GM18502 (cell line): ENCODE results near the gene TUBB4B.
"Not testable (repeated sequence)": the region's sequence is repeated elsewhere in the genome, so short reads cannot be mapped to it uniquely, and the experiment has no call there.

Experiments used
- ATAC-seq: cut with Tn5 transposase; IDR thresholded peaks from one replicate; pipeline ENCODE4 v1.9.1; 2021; ENCODE audit warnings: mild to moderate bottlenecking; ENCODE audit not compliant: unreplicated experiment, poor library complexity

Gene TUBB4B

GRCh38 chr9:137250329-137251193 is 9.5 kb downstream of the TUBB4B start:
- ATAC-seq = no peak

- ATAC-seq = no peak
Observed at GRCh38 chr9:137251194-137251461, 10.0 kb downstream of the TUBB4B start, which contains the start of gene STPG3. Gene STPG3, plus strand, starts transcription at chr9:137251286. Its CDS starts 1 bp downstream, at chr9:137251287.

GRCh38 chr9:137251490-137252268 is 10.6 kb downstream of the TUBB4B start:
- ATAC-seq = no peak

- no peak for ATAC-seq
Observed at GRCh38 chr9:137252555-137253506, 11.7 kb downstream of the TUBB4B start.

GRCh38 chr9:137253717-137254623 is 12.9 kb downstream of the TUBB4B start:
- ATAC-seq = no peak

GRCh38 chr9:137254624-137255447 is 13.7 kb downstream of the TUBB4B start, which contains the start of gene NELFB:
Gene NELFB, plus strand, starts transcription at chr9:137255327.
- peak; percentile 80 for ATAC-seq

GRCh38 chr9:137255448-137256114 is 14.5 kb downstream of the TUBB4B start:
- ATAC-seq = peak; percentile 26

- ATAC-seq = no peak
Observed at GRCh38 chr9:137256362-137256761, 15.3 kb downstream of the TUBB4B start.

- no peak for ATAC-seq
Observed at GRCh38 chr9:137256856-137257255, 15.8 kb downstream of the TUBB4B start.

GRCh38 chr9:137262173-137262908 is 21.3 kb downstream of the TUBB4B start:
- not testable (repeated sequence) for ATAC-seq

- no peak for ATAC-seq
Observed at GRCh38 chr9:137262909-137263285, 21.8 kb downstream of the TUBB4B start.

- no peak for ATAC-seq
Observed at GRCh38 chr9:137263506-137263905, 22.4 kb downstream of the TUBB4B start.

GRCh38 chr9:137264067-137264466 is 23.0 kb downstream of the TUBB4B start:
- no peak for ATAC-seq

- ATAC-seq = no peak
Observed at GRCh38 chr9:137265496-137266161, 24.5 kb downstream of the TUBB4B start.

- ATAC-seq = no peak
Observed at GRCh38 chr9:137266162-137266527, 25.1 kb downstream of the TUBB4B start.

GRCh38 chr9:137266585-137267453 is 25.7 kb downstream of the TUBB4B start:
- no peak for ATAC-seq
